Activated CD4-positive, alpha-beta T cell treated with anti-CD3 and anti-CD28 coated beads for 48 hours (primary cell): ENCODE data around the gene NXPH4.

Experiments used
- DNase-seq: peaks from one replicate; pipeline ENCODE4 v3.0.0-alpha.2; 2020

The NXPH4 gene

GRCh38 chr12:57233357-57234232 lies 17.0 kb downstream of the NXPH4 start:
- no peak for DNase-seq

GRCh38 chr12:57234233-57234570 lies 17.6 kb downstream of the NXPH4 start:
- DNase-seq, result no peak

GRCh38 chr12:57234571-57235016 lies 18.0 kb downstream of the NXPH4 start:
- DNase-seq, result no peak

GRCh38 chr12:57235017-57235727 lies 18.6 kb downstream of the NXPH4 start:
- no peak for DNase-seq

GRCh38 chr12:57235728-57236131 lies 19.1 kb downstream of the NXPH4 start:
- no peak for DNase-seq

- peak; percentile 49 for DNase-seq
Measured at GRCh38 chr12:57236201-57236924, 19.8 kb downstream of the NXPH4 start.

GRCh38 chr12:57236925-57237595 lies 20.5 kb downstream of the NXPH4 start:
- no peak for DNase-seq

- no peak for DNase-seq
Measured at GRCh38 chr12:57237596-57237931, 21.0 kb downstream of the NXPH4 start.

- DNase-seq, result peak; percentile 50
Measured at GRCh38 chr12:57237932-57238853, 21.6 kb downstream of the NXPH4 start.

GRCh38 chr12:57238854-57239554 lies 22.4 kb downstream of the NXPH4 start:
- peak; percentile 93 for DNase-seq

GRCh38 chr12:57239587-57240065 lies 23.0 kb downstream of the NXPH4 start:
- no peak for DNase-seq

GRCh38 chr12:57240066-57240921 lies 23.7 kb downstream of the NXPH4 start:
- peak; percentile 83 for DNase-seq

- DNase-seq, result peak; percentile 55
Measured at GRCh38 chr12:57240926-57241401, 24.4 kb downstream of the NXPH4 start.

- DNase-seq, result no peak
Measured at GRCh38 chr12:57241402-57242310, 25.1 kb downstream of the NXPH4 start.

- DNase-seq, result no peak
Measured at GRCh38 chr12:57242329-57242690, 25.7 kb downstream of the NXPH4 start.

- peak; percentile 83 for DNase-seq
Measured at GRCh38 chr12:57242691-57243454, 26.3 kb downstream of the NXPH4 start.

GRCh38 chr12:57243521-57244311 lies 27.1 kb downstream of the NXPH4 start:
- DNase-seq, result peak; percentile 91
